GM15510 (cell line): ENCODE data around the gene RBM14.

Experiments used
- POLR2A ChIP-seq: IDR thresholded peaks from 3 replicates; pipeline ENCODE4 v1.6.1; 2011; ENCODE audit warnings: borderline replicate concordance; ENCODE audit not compliant: insufficient read length; ENCODE audit errors: extremely low read depth

The RBM14 gene, protein sequence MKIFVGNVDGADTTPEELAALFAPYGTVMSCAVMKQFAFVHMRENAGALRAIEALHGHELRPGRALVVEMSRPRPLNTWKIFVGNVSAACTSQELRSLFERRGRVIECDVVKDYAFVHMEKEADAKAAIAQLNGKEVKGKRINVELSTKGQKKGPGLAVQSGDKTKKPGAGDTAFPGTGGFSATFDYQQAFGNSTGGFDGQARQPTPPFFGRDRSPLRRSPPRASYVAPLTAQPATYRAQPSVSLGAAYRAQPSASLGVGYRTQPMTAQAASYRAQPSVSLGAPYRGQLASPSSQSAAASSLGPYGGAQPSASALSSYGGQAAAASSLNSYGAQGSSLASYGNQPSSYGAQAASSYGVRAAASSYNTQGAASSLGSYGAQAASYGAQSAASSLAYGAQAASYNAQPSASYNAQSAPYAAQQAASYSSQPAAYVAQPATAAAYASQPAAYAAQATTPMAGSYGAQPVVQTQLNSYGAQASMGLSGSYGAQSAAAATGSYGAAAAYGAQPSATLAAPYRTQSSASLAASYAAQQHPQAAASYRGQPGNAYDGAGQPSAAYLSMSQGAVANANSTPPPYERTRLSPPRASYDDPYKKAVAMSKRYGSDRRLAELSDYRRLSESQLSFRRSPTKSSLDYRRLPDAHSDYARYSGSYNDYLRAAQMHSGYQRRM

DNA sequence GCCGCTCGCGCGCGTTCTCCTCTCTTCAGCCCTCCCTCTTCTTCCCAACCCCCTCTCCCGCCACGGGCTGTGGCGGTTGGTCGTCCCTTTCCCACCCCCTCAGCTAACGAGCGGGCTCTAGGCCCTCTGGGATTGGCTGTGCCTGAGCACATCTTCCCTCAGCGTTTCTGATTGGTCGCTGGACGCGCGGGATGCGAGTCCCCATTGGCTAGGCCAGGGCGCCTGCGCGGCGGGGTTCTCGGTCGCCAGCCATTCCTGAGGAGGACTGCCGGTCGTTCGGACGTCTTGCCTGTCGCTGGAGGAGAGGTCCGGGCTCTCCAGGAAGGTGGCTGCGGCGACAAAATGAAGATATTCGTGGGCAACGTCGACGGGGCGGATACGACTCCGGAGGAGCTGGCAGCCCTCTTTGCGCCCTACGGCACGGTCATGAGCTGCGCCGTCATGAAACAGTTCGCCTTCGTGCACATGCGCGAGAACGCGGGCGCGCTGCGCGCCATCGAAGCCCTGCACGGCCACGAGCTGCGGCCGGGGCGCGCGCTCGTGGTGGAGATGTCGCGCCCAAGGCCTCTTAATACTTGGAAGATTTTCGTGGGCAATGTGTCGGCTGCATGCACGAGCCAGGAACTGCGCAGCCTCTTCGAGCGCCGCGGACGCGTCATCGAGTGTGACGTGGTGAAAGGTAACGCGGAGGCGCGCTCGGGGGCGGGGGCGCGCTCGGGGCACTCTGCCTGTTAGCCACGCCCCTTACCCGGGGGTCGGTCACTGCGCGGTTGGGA, at the start of gene RBM14:
TSS of gene RBM14 (plus strand) at position 252 of the 776 bp plus-strand sequence. CDS start at position 343, 91 bp downstream.
- peak; percentile 99 for TF ChIP-seq POLR2A

GRCh38 chr11:66567787-66568123, 48.7 kb upstream of the RBM14 start:
- no peak for TF ChIP-seq POLR2A

DNA sequence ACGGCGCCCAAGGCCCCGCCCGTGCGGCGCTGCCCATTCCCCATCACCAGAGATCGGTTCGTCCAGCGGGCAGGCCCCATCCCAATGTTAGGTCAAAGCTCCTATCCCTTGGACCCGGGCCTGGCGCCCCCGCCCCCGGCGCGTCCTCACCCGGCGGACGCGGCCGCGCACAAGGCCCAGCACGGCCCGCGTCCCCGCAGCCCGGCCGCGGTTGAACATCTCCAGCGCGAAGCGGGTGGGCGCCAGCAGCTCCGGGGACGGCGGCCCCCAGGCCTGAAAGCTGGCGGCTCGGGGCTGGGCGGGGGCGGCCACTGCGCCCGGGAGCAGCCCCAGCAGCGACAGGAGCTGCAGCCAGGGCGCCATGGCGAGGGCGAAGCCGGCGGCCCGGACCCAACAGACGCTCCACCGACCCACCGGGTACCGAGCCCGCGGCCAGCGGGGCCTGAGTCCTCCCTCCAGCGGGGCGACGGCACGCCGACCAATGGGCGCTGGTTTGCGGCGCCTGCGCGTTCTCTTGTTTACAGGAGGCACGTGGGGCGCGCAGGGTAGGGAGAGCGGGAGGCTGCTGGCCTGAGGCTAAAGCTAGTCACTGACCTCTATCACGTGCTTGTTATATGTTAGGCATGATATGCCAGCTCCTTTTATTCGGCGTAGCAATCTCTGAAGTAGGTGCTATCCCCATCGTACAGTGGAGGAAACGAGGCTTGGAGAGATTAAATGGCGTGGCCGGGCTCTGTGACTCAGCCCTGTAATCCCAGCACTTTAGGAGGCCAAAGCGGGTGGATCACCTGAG, 48.1 kb upstream of the RBM14 start, which contains the start of gene CTSF:
TSS of gene CTSF (minus strand) at position 483 of the 793 bp plus-strand sequence. CDS start at position 363, 120 bp downstream.
- no peak for TF ChIP-seq POLR2A

DNA sequence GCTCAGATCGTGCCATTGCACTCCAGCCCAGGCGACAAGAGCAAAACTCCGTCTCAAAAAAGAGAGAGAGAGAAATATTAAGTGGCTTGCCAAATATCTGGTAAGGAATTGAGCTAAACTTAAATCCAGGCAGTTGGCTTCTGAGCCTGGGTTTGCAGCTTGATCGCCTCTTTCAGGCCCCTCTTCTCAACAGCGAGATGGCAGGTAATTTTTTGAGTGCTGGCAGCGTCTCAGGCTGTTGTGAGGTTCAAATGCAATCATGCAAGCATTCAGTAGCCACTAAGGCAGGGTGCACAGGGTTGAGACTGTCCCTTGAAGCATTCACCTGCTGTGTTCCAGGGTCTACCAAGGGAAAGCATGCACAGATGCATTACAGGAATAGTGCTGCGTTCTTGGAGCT, 47.4 kb upstream of the RBM14 start:
- TF ChIP-seq POLR2A: no peak

DNA sequence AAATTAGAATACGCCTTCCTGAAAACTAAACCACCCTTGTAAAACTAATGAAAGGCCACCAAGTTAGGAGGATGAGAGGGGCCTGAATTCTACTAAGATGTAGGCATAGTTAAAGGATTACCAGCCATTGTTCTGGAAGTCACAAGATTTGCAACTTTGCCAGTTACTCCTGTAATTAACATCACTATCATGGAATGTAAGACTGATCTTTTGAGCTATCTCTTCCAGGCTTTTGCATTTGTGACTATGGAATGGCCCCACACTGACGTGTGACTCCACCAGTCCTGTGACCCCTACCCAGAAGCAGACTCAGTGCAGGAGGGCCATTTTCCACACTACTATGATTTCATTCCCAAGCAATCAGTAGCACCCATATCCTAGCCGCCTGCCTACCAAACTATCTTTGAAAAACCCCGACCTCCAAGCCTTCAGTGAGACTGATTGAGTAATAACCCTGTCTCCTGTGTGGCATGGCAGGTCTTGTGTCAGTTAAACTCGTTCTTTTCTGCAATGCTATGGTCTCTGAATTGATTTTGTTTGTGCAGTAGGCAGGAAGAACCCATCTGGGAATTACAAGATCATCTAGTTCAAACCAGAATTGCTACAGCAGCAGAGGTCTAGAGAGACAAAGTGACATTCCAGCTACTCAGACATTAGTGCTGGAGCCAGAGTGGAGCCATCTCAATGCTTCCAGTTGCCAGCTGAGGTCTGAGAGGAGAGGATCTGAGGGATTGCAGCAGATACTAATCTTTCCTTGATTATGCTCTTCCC, 46.2 kb upstream of the RBM14 start:
- no peak for TF ChIP-seq POLR2A

- no peak for TF ChIP-seq POLR2A
These were observed 45.6 kb upstream of the RBM14 start for GRCh38 chr11:66570850-66571180.

DNA sequence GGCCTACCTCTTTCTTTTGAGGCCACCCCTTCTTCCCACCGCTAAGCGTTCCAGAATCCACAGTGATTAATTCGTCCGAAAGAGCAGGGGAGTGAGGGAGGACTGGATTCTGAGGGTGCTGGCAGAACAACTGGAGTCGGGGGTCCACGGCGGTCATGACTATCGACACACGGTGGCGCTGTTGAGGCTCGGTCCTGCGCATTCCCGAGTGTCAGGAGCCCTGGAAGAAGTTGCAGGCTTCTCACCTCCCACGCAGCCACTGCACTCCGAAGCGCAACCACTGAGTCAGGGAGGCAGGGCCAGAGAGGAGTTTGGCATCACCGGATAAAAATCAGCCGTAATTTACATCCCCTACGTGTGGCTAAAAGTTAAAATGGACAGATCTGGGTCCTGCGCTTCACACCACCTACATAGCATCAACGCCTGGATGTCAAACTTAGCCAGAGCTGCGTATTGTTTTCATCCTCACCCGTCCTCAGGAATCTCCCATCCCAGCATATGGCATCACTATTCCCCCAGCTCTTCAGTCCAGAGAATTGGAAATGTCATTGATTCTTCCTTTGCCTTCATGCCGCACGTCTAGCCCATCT, 37.3 kb upstream of the RBM14 start:
- no peak for TF ChIP-seq POLR2A

- no peak for TF ChIP-seq POLR2A
These were observed 35.6 kb upstream of the RBM14 start for GRCh38 chr11:66580803-66581202.

GRCh38 chr11:66581261-66581660, 35.2 kb upstream of the RBM14 start:
- TF ChIP-seq POLR2A: no peak

DNA sequence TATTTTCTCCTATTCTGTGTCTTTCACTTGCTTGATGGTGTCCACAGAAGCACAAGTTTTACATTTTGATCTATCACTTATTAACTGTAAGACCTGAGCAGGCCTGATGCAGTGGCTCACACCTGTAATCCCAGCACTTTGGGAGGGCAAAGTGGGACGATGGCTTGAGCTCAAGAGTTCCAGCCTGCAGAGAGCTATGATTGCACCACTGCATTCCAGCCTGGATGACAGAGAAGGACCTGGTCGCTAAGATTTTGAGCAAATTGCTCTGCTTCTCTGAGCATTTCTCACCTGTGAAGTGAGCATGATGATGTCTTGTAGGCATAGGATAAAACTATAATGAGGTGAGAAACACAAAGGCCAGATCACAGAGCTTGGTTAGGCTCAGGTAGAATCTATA, 30.3 kb upstream of the RBM14 start:
- TF ChIP-seq POLR2A: no peak

- TF ChIP-seq POLR2A: no peak
These were observed 26.3 kb upstream of the RBM14 start for GRCh38 chr11:66589996-66590675.

DNA sequence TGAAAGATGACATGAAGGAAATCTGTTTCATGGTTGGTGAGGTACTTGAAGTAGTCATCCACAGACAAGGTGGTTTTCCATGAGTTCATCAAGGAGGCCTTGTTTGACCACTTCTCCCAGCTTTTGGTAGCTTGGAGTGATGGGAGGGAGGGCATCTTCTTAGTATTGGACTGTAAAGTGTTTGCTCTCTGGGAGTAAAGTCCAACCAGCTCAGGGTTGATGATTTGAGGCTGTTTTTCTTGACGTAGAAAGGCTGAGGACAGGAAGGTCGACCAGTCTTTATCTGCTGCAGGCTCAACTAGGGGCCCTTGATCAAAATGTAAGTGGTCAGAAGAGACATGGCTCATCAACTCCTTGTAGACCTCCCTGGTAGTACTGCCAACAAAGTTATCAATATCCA, 25.3 kb upstream of the RBM14 start:
- no peak for TF ChIP-seq POLR2A
